Thyroid gland (tissue), 4 donors: Measurements from ENCODE around the gene TBXA2R. TPM values are rescaled to one million over a fixed set of nuclear protein-coding genes. Genes with fewer than 3 reads are reported as not detected.

Source experiments
- DNase-seq, 2 donors: peaks; one replicate each; pipeline ENCODE4 v3.0.0-alpha.2; 2019
- H3K27ac ChIP-seq, 3 donors: fragments of 200-600 bp; sonication (generic); 1 replicate in 2 of 3; 2 replicates in 1 of 3; pipeline ENCODE4 v1.5.1; 2016 to 2019; ENCODE audit warnings: mild to moderate bottlenecking in 1 of 3, moderate library complexity in 1 of 3
- H3K27me3 ChIP-seq: fragments of 200-600 bp; sonication (generic); one replicate; pipeline ENCODE4 v1.5.1; 2019
- H3K36me3 ChIP-seq, 2 donors: fragments of 200-600 bp; sonication (generic); one replicate each; pipeline ENCODE4 v1.5.1; 2016 to 2019
- H3K4me1 ChIP-seq, 2 donors: fragments of 200-600 bp; sonication (generic); one replicate each; pipeline ENCODE4 v1.5.1; 2017 to 2019
- H3K4me3 ChIP-seq, 3 donors: fragments of 200-600 bp; sonication (generic); replicated peaks in 1 of 3; 1 replicate in 2 of 3; 2 replicates in 1 of 3; pipeline ENCODE4 v1.5.1; 2016; ENCODE audit warnings: mild to moderate bottlenecking in 1 of 3
- H3K9me3 ChIP-seq: fragments of 200-600 bp; sonication (generic); one replicate; pipeline ENCODE4 v1.5.1; 2017
- CTCF ChIP-seq, 6 experiments: fragments of 200-600 bp in 3 of 6; fragments of 450-650 bp in 3 of 6; sonication (generic) in 3 of 6; IDR thresholded peaks; one replicate each; pipeline ENCODE4 v1.5.1; 2016 to 2019; ENCODE audit warnings: antibody characterized with exemption in 6 of 6, mild to moderate bottlenecking in 2 of 6, inconsistent platforms in 1 of 6, moderate library complexity in 1 of 6
- POLR2A ChIP-seq, 2 donors: fragments of 450-650 bp; IDR thresholded peaks; one replicate each; pipeline ENCODE4 v1.6.1; 2017; ENCODE audit warnings: antibody characterized with exemption in 2 of 2, mild to moderate bottlenecking in 2 of 2, moderate library complexity in 1 of 2
- WGBS, 2 donors: methylation state at CpG; one replicate each; pipeline ENCODE4 v1.1.5; 2017; 5-methylcytosine and 5-hydroxymethylcytosine counted together
- intact Hi-C: fragments of 100-400 bp; cut with DNase I; formaldehyde crosslinking; loops from one replicate; pipeline ENCODE4 v1.15.1; 2023
- total RNA-seq, 4 donors: library from RNA; depleted of rRNA; stranded (reverse); fragments of >200 nt; gene quantifications; one replicate each; pipeline ENCODE4 v1.2.3, GENCODE V29; 2016

Gene TBXA2R
- total RNA-seq, 4 donors from 2014 or later, result 0.40 to 2.1 (median 1.3) TPM

GRCh38 chr19:3646336-3647092 lies 39.8 kb upstream of the TBXA2R start:
- intact Hi-C loops, result no loop called here
- H3K4me3 ChIP-seq, result no peak overlapping the region
- DNase-seq, result no peak
- peaks cover 13 to 32% of the 10 kb centered on the region in 2 donors for H3K36me3 ChIP-seq
- H3K27me3 ChIP-seq, result no peaks in the 10 kb centered on the region
- no peaks in the 10 kb centered on the region for H3K4me1 ChIP-seq
- H3K9me3 ChIP-seq, result no peaks in the 10 kb centered on the region
- H3K27ac ChIP-seq, result no peak overlapping the region
- 86 to 93% methylated on average over 19 of the region's 23 CpGs for WGBS, 2 donors
- TF ChIP-seq POLR2A (IDR thresholded peaks at IDR 0.05) (no peak), CTCF (IDR thresholded peaks at IDR 0.05) (no peak)

- intact Hi-C loops, result no loop called here
- no peaks in the 10 kb centered on the region for H3K27me3 ChIP-seq
- no peaks in the 10 kb centered on the region for H3K9me3 ChIP-seq
- H3K27ac ChIP-seq, result no peak overlapping the region
- no peak for DNase-seq
- TF ChIP-seq CTCF (IDR thresholded peaks at IDR 0.05) (no peak), POLR2A (IDR thresholded peaks at IDR 0.05) (no peak)
- 92 to 95% methylated on average over 18 to 21 of the region's 21 CpGs for WGBS, 2 donors
- no peak overlapping the region for H3K4me3 ChIP-seq
- H3K4me1 ChIP-seq, result no peaks in the 10 kb centered on the region
- peaks cover 11 to 30% of the 10 kb centered on the region in 2 donors for H3K36me3 ChIP-seq
These were observed 39.1 kb upstream of the TBXA2R start for GRCh38 chr19:3645726-3646125.

GRCh38 chr19:3645067-3645396 lies 38.4 kb upstream of the TBXA2R start:
- TF ChIP-seq CTCF (IDR thresholded peaks at IDR 0.05) (no peak), POLR2A (IDR thresholded peaks at IDR 0.05) (no peak)
- 87% methylated on average over 4 of the region's 11 CpGs; no CpG with 5 or more reads in 1 of the 2 donors for WGBS, 2 donors
- Histone ChIP-seq H3K9me3 (no peaks in the 10 kb centered on the region), H3K27me3 (no peaks in the 10 kb centered on the region), H3K27ac (no peak overlapping the region), H3K4me3 (no peak overlapping the region), H3K4me1 (no peaks in the 10 kb centered on the region), H3K36me3 (peaks cover 13 to 30% of the 10 kb centered on the region in 2 donors)
- intact Hi-C loops, result no loop called here
- no peak for DNase-seq

- H3K9me3 ChIP-seq, result no peaks in the 10 kb centered on the region
- intact Hi-C loops, result no loop called here
- TF ChIP-seq POLR2A (IDR thresholded peaks at IDR 0.05) (no peak), CTCF (IDR thresholded peaks at IDR 0.05) (no peak)
- no peaks in the 10 kb centered on the region for H3K4me1 ChIP-seq
- H3K36me3 ChIP-seq, result peaks cover 18 to 30% of the 10 kb centered on the region in 2 donors
- H3K4me3 ChIP-seq, result no peak overlapping the region
- H3K27ac ChIP-seq, result no peak overlapping the region
- no peak for DNase-seq
- H3K27me3 ChIP-seq, result no peaks in the 10 kb centered on the region
- WGBS, 2 donors, result 87% methylated on average over 13 of the region's 19 CpGs; no CpG with 5 or more reads in 1 of the 2 donors
These were observed 37.8 kb upstream of the TBXA2R start for GRCh38 chr19:3644351-3645066.
